Glomerular endothelial cell (primary cell): Measurements from ENCODE around the gene FBXO33. TPM values are rescaled to one million over a fixed set of nuclear protein-coding genes. Genes with fewer than 3 reads are reported as not detected.
A peak's percentile ranks its signal among the peaks of the same experiment; 100 is the strongest.
"Not testable (repeated sequence)": the region's sequence is repeated elsewhere in the genome, so short reads cannot be mapped to it uniquely, and the experiment has no call there.

ENCODE experiments used
- DNase-seq: peaks from one replicate; pipeline ENCODE4 v3.0.0-alpha.2; 2011; ENCODE audit warnings: low read depth, low spot score; ENCODE audit errors: extremely low read depth
- total RNA-seq: library from RNA; depleted of rRNA; stranded (reverse); fragments of >200 nt; gene quantifications from 2 replicates; pipeline ENCODE4 v1.2.3, GENCODE V29; 2015

The FBXO33 gene
- total RNA-seq, 1 donor from 2014 or later, result 7.8 TPM

DNA sequence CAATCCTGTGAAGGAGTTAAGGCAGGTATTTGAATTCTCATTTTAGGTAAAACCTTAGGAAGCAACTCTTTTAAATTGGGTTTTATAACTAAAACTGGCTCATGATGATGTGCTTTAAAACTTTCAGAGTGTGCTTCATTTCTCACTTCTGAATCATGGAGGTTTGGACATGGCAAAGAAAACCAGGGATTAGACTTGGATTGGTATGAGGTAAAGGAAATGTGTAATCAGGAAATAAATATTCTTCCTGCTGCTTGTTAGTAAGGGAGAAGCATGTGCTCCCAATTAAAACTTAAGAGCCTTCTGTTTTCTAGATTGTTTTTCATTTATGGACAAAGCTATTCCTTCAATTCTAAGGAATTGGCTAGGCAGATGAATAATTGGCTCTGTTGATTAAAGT is 57.4 kb downstream of the FBXO33 start:
- peak; percentile 58 for DNase-seq

DNA sequence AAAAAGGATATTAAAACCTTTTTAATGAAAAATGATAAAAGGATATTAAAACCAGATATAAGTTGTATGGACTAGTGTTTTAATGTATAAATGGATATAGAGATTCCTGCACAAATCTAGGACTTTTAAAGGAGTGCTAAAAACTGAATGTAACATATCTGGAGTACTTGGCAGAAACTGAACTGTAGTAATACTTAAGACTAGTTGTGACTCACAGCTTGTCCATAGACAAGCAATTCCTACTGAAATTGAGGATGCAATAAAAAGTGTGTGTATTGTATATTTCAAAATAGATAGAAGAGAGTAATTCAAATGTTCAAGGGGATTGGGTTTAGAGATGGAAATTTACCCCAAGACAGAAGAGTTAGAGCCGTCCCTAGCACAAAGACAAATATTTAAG is 59.6 kb downstream of the FBXO33 start:
- DNase-seq, result no peak

DNA sequence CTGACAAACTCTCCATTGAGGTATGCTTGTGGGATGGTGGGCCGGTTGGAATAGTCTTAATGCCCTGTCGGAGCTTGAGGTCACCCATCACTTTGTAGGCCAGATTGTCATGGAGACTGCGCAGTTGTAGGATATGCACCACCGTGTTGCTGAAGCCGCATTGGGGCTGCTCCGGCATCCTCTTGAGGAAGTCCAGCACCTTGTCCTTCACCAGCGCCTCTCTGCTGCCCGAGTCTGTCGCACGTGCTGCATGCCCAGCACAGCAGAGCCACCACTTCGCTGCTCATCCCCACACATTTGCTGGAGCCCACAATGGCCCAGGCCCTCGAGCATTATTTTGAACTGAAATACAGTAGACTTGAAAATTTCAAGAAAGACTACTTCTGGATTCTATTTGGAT is 61.8 kb downstream of the FBXO33 start:
- DNase-seq, result no peak

DNA sequence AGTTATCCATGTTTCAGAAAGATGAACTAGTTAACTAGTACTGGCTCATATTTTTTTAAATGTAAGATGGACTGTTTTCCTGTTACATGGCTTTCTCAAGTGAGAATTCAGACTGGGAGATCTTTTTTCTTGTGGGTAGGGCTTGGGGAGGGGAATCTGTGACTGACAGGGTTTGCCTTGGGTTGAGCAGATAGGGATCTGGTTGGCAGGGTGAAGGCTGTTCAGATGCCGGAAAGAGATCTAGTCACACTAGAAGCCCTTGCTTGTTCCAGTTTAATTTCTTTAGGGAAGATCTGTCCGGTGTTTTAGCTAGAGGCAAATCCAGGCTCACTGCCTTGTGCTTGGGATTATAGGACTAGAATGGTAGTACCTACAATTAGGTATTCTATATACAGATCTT is 63.2 kb downstream of the FBXO33 start:
- DNase-seq, result no peak

DNA sequence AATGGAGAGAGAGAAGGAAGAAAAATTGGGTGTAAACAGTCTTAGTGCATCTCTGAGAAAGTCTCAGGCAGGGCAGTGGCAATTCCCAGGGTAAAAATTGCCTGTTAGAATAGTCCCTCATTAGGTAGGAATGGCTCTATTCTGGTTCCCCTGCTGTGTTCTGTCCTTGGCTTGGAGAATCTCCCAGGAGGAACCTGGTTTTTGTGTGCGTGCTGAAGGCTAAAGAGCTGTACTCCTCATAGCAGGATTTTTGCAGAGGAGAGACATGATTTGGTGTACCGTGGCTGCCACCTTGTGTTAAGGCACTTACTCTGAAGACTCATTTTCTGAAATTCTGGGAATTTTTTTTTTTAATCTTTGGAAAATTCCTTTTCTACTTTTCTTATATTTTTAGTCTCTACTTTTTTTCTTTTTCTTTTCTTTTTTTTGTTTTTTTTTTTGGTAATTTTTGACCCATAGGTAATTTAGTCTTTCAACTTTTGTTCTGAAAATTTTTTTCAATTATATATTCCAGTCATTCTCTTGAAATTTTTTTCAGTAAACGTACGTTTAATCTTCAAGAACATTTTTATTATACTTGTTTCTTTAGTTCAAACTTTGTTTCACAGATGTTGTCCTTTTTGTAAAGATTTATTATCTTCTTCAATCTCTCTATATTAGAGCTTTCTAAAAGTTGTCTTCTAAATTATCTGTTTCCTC is 63.8 kb downstream of the FBXO33 start:
- peak; percentile 44 for DNase-seq

DNA sequence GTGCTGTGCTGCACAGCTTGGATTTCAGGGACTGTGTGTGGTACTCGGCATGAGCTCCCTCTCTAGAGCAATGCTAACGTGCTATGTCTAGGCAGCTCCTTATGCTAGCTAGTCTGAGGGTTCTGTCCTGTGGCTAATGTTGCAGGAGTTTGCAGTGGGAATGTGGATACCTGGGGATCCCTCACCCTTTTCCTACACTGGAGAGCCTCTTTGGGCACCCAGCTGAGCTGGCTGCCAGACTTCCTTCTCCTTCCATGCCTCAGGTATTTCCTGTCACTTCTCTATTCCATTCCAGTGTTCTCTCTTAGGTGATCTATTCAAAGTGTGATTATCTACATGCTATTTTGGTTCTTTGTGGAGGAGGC is 64.9 kb downstream of the FBXO33 start:
- no peak for DNase-seq

DNA sequence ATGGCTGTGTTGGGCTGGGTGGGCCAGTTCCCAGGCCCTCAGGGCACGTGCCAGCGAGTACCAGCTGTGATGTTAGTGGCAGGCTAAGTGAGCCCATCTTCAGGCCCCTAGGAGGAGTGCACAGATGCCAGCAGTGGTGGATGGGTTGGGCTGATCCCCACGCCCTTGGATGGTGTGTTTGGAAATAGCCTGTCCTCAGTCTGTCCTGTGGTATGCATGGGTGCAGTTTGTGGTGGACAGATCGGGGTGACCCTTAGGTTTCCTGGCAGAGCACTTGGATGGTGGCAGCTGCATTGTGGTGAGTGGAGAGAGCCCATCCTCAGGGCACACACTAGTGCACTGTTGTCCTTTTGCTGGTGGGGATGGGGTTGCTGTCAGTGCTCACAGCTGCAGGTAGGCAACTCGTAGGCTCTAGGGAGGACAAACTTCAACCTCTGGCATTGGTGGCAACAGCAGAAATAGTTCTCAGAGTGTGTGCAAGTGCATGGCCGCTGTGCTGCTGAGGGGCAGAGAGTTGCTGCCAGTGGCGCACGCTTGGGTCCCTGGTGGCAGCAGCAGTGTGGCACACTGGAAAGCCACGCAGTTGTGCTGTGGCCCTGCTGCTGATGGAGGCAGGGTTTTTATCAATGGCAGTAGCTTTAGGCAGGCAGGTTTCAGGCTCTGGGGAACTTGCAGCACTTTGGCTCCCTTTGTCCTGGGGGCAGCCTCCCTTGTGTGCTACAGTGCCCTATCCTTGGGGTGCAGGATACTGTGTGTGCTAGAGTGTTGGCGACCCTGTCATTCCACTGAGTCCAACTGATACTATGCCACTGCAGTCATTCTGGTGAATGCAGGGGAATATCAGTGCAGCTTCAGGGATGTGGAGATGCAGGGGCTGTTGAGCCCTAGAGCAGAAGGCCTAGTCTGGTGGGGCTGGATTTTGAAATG is 65.5 kb downstream of the FBXO33 start:
- DNase-seq, result no peak

DNA sequence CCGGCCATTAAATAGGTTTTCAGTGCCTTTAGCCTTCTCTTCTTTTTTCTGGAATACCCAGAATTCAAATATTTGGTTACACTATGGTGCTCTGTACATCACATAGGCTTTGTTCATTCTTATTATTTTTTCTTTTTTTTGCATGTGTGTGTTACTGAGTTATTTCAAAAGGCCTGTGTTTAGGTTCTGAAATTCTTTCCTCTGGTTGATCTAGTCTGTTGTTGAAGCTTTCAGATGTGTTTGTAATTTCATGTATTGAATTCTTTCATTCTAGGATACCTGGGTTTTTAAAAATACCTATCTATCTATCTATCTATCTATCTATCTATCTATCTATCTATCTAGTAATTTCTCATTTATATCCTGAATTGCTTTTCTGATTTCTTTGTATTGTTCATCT is 66.9 kb downstream of the FBXO33 start:
- no peak for DNase-seq

DNA sequence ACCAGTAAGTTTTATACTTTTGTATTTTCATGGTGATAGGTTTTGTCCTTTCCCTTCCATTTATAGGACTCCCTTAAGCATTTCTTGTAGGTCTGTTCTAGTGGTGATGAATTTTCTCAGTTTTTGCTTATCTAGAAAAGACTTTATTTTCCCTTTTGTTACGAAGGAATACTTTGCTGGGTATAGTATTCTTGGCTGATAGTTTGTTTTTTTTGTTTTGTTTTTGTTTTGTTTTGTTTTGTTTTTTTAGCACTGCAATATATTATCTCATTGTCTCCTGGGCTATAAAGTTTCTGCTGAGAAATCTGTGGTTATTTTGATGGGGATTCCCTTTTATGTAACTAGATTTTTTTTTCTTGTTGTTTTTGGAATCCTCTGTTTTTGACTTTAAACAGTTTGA is 67.7 kb downstream of the FBXO33 start:
- no peak for DNase-seq

DNA sequence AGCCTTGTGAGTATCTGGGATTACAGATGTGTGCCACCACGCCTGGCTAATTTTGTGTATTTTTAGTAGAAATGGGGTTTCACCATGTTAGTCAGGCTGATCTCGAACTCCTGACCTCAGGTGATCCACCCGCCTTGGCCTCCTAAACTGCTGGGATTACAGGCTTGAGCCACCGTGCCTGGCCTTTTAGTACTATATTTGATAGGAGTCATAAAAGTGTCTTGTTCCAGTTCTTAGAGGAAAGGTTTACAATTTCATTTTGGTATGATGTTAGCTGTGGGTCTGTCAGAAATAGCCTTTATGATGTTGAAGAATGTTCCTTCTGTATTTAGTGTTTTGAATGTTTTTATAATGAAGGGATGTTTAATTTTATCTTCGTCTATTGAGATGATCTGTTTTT is 70.7 kb downstream of the FBXO33 start:
- DNase-seq, result not testable (repeated sequence)

DNA sequence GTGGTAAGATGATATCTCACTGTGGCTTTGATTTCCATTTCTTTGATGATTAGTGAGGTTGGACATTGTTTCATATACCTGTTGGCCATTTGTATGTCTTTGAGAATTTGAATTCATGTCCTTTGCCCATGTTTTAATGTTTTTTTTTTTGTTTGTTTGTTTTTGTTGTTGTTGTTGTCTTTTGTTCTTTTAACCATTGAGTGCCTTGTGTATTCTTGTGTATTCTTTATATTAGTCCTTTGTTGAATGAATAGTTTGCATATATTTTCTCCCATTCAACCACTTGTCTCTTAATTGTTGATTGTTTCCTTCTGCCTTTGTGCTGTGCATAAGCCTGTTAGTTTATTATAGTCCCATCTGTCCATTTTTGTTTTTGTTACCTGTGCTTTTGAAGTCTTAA is 71.9 kb downstream of the FBXO33 start:
- DNase-seq, result no peak

DNA sequence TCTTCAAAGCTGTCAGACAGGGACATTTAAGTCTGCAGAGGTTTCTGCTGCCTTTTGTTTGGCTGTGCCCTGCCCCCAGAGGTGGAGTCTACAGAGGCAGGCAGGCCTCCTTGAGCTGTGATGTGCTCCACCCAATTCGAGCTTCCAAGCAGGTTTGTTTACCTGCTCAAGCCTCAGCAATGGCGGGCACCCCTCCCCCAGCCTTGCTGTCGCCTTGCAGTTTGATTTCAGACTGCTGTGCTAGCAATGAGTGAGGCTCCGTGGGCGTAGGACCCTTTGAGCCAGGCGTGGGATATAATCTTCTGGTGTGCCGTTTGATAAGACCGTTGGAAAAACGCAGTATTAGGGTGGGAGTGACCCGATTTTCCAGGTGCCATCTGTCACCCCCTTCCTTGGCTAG is 73.2 kb downstream of the FBXO33 start:
- DNase-seq, result not testable (repeated sequence)

DNA sequence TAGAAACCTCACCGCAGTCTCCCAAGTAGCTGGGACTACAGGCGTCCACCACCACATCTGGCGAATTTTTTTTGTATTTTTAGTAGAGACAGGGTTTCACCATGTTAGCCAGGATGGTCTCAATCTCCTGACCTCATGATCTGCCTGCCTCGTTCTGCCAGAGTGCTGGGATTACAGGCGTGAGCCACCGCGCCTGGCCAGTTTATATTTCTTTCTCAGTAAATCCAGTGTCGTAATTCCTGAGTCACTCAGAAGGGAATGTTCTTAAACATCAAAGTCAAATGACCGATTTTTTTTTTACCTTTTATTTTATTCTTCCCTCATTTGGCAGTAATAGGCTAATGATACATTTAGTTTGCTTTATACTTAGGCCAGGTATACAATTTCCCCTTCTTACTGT is 80.5 kb downstream of the FBXO33 start:
- no peak for DNase-seq

DNA sequence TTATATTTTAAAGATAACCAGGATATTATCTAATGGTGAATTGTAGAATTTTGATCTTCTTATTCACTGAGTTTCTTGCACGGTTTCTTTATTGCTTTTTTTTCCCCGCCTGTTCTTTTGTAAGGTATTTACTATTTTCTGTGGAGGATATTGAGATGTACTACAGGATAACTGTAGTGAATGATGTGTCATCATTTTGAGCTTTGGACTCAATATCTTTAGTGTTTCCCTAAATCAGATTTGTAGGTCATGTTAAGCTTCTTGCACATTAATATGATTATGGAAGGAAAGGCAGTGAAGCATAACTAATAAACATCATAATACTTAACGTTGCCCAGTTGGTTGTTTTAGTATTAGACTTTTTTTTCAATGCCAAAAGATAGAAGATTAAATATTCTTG is 81.4 kb downstream of the FBXO33 start:
- no peak for DNase-seq

Other genes with a start within 250 kb of the FBXO33 start
- gene MIA2, start 198.5 kb downstream of the FBXO33 start, total RNA-seq, result 10.5 and 10.8 TPM in 2 replicates